Parathyroid adenoma (tissue), 2 donors: ENCODE results near the gene AGO4.
"Not testable (repeated sequence)": the region's sequence is repeated elsewhere in the genome, so short reads cannot be mapped to it uniquely, and the experiment has no call there.

Source experiments
- H2AFZ ChIP-seq: fragments of 300-600 bp; sonication (generic); one replicate; pipeline ENCODE4 v1.7.0; 2017; ENCODE audit warnings: antibody characterized with exemption, mild to moderate bottlenecking
- H3K27ac ChIP-seq: fragments of 300-600 bp; sonication (generic); one replicate; pipeline ENCODE4 v1.7.0; 2017
- H3K27me3 ChIP-seq: fragments of 300-600 bp; sonication (generic); one replicate; pipeline ENCODE4 v1.7.0; 2017; ENCODE audit warnings: low read length; ENCODE audit not compliant: control insufficient read depth, insufficient read depth
- H3K36me3 ChIP-seq: fragments of 300-600 bp; sonication (generic); one replicate; pipeline ENCODE4 v1.7.0; 2017; ENCODE audit warnings: low read length; ENCODE audit not compliant: control insufficient read depth, insufficient read depth
- H3K4me1 ChIP-seq: fragments of 300-600 bp; sonication (generic); one replicate; pipeline ENCODE4 v1.7.0; 2017; ENCODE audit warnings: control low read depth
- H3K4me2 ChIP-seq: fragments of 300-600 bp; sonication (generic); one replicate; pipeline ENCODE4 v1.7.0; 2017; ENCODE audit warnings: low read length
- H3K4me3 ChIP-seq: fragments of 300-600 bp; sonication (generic); one replicate; pipeline ENCODE4 v1.7.0; 2017; ENCODE audit warnings: low read depth, low read length
- H3K79me2 ChIP-seq: fragments of 300-600 bp; sonication (generic); one replicate; pipeline ENCODE4 v1.7.0; 2017; ENCODE audit warnings: control low read depth
- H3K9ac ChIP-seq: fragments of 300-600 bp; sonication (generic); one replicate; pipeline ENCODE4 v1.7.0; 2017; ENCODE audit warnings: mild to moderate bottlenecking
- H3K9me3 ChIP-seq: fragments of 300-600 bp; sonication (generic); one replicate; pipeline ENCODE4 v1.7.0; 2017; ENCODE audit warnings: low read length; ENCODE audit not compliant: control insufficient read depth
- CTCF ChIP-seq: fragments of 300-600 bp; sonication (generic); IDR thresholded peaks from one replicate; pipeline ENCODE4 v1.7.0; 2017; ENCODE audit warnings: antibody characterized with exemption, mild to moderate bottlenecking
- donor health status: primary hyperparathyroidism.

The AGO4 gene

GRCh38 chr1:35810096-35810881 lies 2.5 kb downstream of the AGO4 start:
- H3K4me3 ChIP-seq, result peak overlapping the region; percentile 9
- H3K9me3 ChIP-seq, result no peaks in the 10 kb centered on the region
- H2AFZ ChIP-seq, result no peak overlapping the region
- H3K4me2 ChIP-seq, result no peak overlapping the region
- H3K27ac ChIP-seq, result no peak overlapping the region
- H3K4me1 ChIP-seq, result peaks cover 3% of the 10 kb centered on the region
- H3K79me2 ChIP-seq, result peaks cover 5% of the 10 kb centered on the region
- no peaks in the 10 kb centered on the region for H3K36me3 ChIP-seq
- H3K9ac ChIP-seq, result no peak overlapping the region
- TF ChIP-seq CTCF, result no peak
- H3K27me3 ChIP-seq, result no peaks in the 10 kb centered on the region

- H3K9me3 ChIP-seq, H3K36me3 ChIP-seq, H3K4me1 ChIP-seq, H3K79me2 ChIP-seq, H3K4me3 ChIP-seq, H3K9ac ChIP-seq, H3K4me2 ChIP-seq, H3K27ac ChIP-seq, H2AFZ ChIP-seq, H3K27me3 ChIP-seq: not testable (repeated sequence)
These were observed 4.9 kb downstream of the AGO4 start for GRCh38 chr1:35812754-35813153.

GRCh38 chr1:35825255-35825654 lies 17.4 kb downstream of the AGO4 start:
- Histone ChIP-seq H2AFZ (no peak overlapping the region), H3K79me2 (no peaks in the 10 kb centered on the region), H3K36me3 (no peaks in the 10 kb centered on the region), H3K9ac (no peak overlapping the region), H3K4me3 (no peak overlapping the region), H3K27me3 (no peaks in the 10 kb centered on the region), H3K4me2 (no peak overlapping the region), H3K4me1 (no peaks in the 10 kb centered on the region), H3K27ac (no peak overlapping the region), H3K9me3 (no peaks in the 10 kb centered on the region)
- no peak for TF ChIP-seq CTCF

GRCh38 chr1:35832276-35832905 lies 24.6 kb downstream of the AGO4 start:
- H3K9ac ChIP-seq, result no peak overlapping the region
- H3K4me1 ChIP-seq, result no peaks in the 10 kb centered on the region
- H3K9me3 ChIP-seq, result no peaks in the 10 kb centered on the region
- TF ChIP-seq CTCF, result no peak
- H3K27ac ChIP-seq, result no peak overlapping the region
- H3K79me2 ChIP-seq, result no peaks in the 10 kb centered on the region
- no peaks in the 10 kb centered on the region for H3K27me3 ChIP-seq
- no peaks in the 10 kb centered on the region for H3K36me3 ChIP-seq
- no peak overlapping the region for H3K4me2 ChIP-seq
- no peak overlapping the region for H3K4me3 ChIP-seq
- no peak overlapping the region for H2AFZ ChIP-seq

- no peaks in the 10 kb centered on the region for H3K79me2 ChIP-seq
- no peaks in the 10 kb centered on the region for H3K4me1 ChIP-seq
- no peak overlapping the region for H3K4me3 ChIP-seq
- no peak for TF ChIP-seq CTCF
- H3K27me3 ChIP-seq, result no peaks in the 10 kb centered on the region
- H2AFZ ChIP-seq, result no peak overlapping the region
- no peak overlapping the region for H3K4me2 ChIP-seq
- H3K36me3 ChIP-seq, result no peaks in the 10 kb centered on the region
- H3K27ac ChIP-seq, result no peak overlapping the region
- H3K9ac ChIP-seq, result no peak overlapping the region
- no peaks in the 10 kb centered on the region for H3K9me3 ChIP-seq
These were observed 25.6 kb downstream of the AGO4 start for GRCh38 chr1:35833395-35833794.
